ENCODE data around the gene OPN1MW. TPM values are rescaled to one million over a fixed set of nuclear protein-coding genes. Genes with fewer than 3 reads are reported as not detected.
"Not testable (repeated sequence)": the region's sequence is repeated elsewhere in the genome, so short reads cannot be mapped to it uniquely, and the experiment has no call there.

OPN1MW gene
- total RNA-seq, 2 donors from 2014 or later = not detected

- not testable (repeated sequence) for H3K9me3 Mint-ChIP-seq; H3K4me3 ChIP-seq (ENCODE audit: low read length); H3K36me3 Mint-ChIP-seq (ENCODE audit: low read depth); DNase-seq; H3K36me3 ChIP-seq (ENCODE audit: control insufficient read depth, insufficient read depth, low read length); H3K4me3 Mint-ChIP-seq; H3K4me1 Mint-ChIP-seq; H3K27me3 ChIP-seq (ENCODE audit: control insufficient read depth, insufficient read depth, low read length, poor library complexity, severe bottlenecking); H3K27me3 Mint-ChIP-seq (ENCODE audit: insufficient read depth); H3K27ac ChIP-seq (ENCODE audit: low read depth, low read length); H3K27ac Mint-ChIP-seq; H3K9me3 ChIP-seq (ENCODE audit: control insufficient read depth, low read length); H3K9ac ChIP-seq (ENCODE audit: extremely low read depth, low read length, poor library complexity, severe bottlenecking); H3K4me1 ChIP-seq (ENCODE audit: control insufficient read depth, insufficient read depth, low read length)
- WGBS, 2 experiments (ENCODE audit: insufficient coverage in 1 of 2, insufficient read length in 1 of 2) = no CpG with 5 or more reads among the region's 2 CpGs
Measured at GRCh38 chrX:154194316-154194715, 11.9 kb downstream of the OPN1MW start.

GRCh38 chrX:154196466-154196865 is 14.1 kb downstream of the OPN1MW start:
- H3K9me3 ChIP-seq (ENCODE audit: control insufficient read depth, low read length); DNase-seq; H3K4me1 ChIP-seq (ENCODE audit: control insufficient read depth, insufficient read depth, low read length); H3K4me3 Mint-ChIP-seq; H3K4me1 Mint-ChIP-seq; H3K27me3 Mint-ChIP-seq (ENCODE audit: insufficient read depth); H3K9ac ChIP-seq (ENCODE audit: extremely low read depth, low read length, poor library complexity, severe bottlenecking); H3K27me3 ChIP-seq (ENCODE audit: control insufficient read depth, insufficient read depth, low read length, poor library complexity, severe bottlenecking); H3K4me3 ChIP-seq (ENCODE audit: low read length); H3K27ac Mint-ChIP-seq; H3K27ac ChIP-seq (ENCODE audit: low read depth, low read length); H3K9me3 Mint-ChIP-seq; H3K36me3 ChIP-seq (ENCODE audit: control insufficient read depth, insufficient read depth, low read length); H3K36me3 Mint-ChIP-seq (ENCODE audit: low read depth): not testable (repeated sequence)
- WGBS, 2 experiments (ENCODE audit: insufficient coverage in 1 of 2, insufficient read length in 1 of 2) = no CpG with 5 or more reads among the region's 15 CpGs

- H3K36me3 Mint-ChIP-seq (ENCODE audit: low read depth) = not testable (repeated sequence)
- WGBS, 2 experiments (ENCODE audit: insufficient coverage in 1 of 2, insufficient read length in 1 of 2) = no CpG with 5 or more reads among the region's 21 CpGs
Measured at GRCh38 chrX:154209670-154210418, 27.4 kb downstream of the OPN1MW start.

GRCh38 chrX:154211057-154211456 is 28.7 kb downstream of the OPN1MW start:
- H3K27ac Mint-ChIP-seq; H3K4me1 Mint-ChIP-seq; H3K9ac ChIP-seq (ENCODE audit: extremely low read depth, low read length, poor library complexity, severe bottlenecking); H3K27ac ChIP-seq (ENCODE audit: low read depth, low read length); H3K4me3 ChIP-seq (ENCODE audit: low read length); DNase-seq; H3K4me1 ChIP-seq (ENCODE audit: control insufficient read depth, insufficient read depth, low read length); H3K36me3 ChIP-seq (ENCODE audit: control insufficient read depth, insufficient read depth, low read length); H3K9me3 ChIP-seq (ENCODE audit: control insufficient read depth, low read length); H3K9me3 Mint-ChIP-seq; H3K36me3 Mint-ChIP-seq (ENCODE audit: low read depth); H3K4me3 Mint-ChIP-seq; H3K27me3 ChIP-seq (ENCODE audit: control insufficient read depth, insufficient read depth, low read length, poor library complexity, severe bottlenecking); H3K27me3 Mint-ChIP-seq (ENCODE audit: insufficient read depth): not testable (repeated sequence)
- WGBS, 2 experiments (ENCODE audit: insufficient coverage in 1 of 2, insufficient read length in 1 of 2) = 71% methylated on average over 4 of the region's 9 CpGs; no CpG with 5 or more reads in 1 of the 2 experiments

More at GRCh38 chrX:154209670-154210418, 27.4 kb downstream of the OPN1MW start:
- H3K27me3 Mint-ChIP-seq (ENCODE audit: insufficient read depth); H3K4me3 Mint-ChIP-seq; H3K9me3 Mint-ChIP-seq; H3K4me1 Mint-ChIP-seq; H3K27ac Mint-ChIP-seq; H3K4me3 ChIP-seq (ENCODE audit: low read length); DNase-seq; H3K27ac ChIP-seq (ENCODE audit: low read depth, low read length); H3K36me3 ChIP-seq (ENCODE audit: control insufficient read depth, insufficient read depth, low read length); H3K27me3 ChIP-seq (ENCODE audit: control insufficient read depth, insufficient read depth, low read length, poor library complexity, severe bottlenecking); H3K9me3 ChIP-seq (ENCODE audit: control insufficient read depth, low read length); H3K9ac ChIP-seq (ENCODE audit: extremely low read depth, low read length, poor library complexity, severe bottlenecking); H3K4me1 ChIP-seq (ENCODE audit: control insufficient read depth, insufficient read depth, low read length): not testable (repeated sequence)

- H3K9me3 Mint-ChIP-seq = not testable (repeated sequence)
- WGBS, 2 experiments (ENCODE audit: insufficient coverage in 1 of 2, insufficient read length in 1 of 2) = no CpG with 5 or more reads among the region's 10 CpGs
Measured at GRCh38 chrX:154211499-154211898, 29.1 kb downstream of the OPN1MW start.

GRCh38 chrX:154219456-154219855 is 37.1 kb downstream of the OPN1MW start, which contains the start of gene OPN1MW2:
OPN1MW2 (plus strand) TSS chrX:154219756; CDS start chrX:154219816, 60 bp downstream.
- H3K4me3 Mint-ChIP-seq = not testable (repeated sequence)
- WGBS, 2 experiments (ENCODE audit: insufficient coverage in 1 of 2, insufficient read length in 1 of 2) = no CpG with 5 or more reads among the region's 16 CpGs

More at GRCh38 chrX:154211499-154211898, 29.1 kb downstream of the OPN1MW start:
- not testable (repeated sequence) for H3K4me3 ChIP-seq (ENCODE audit: low read length); H3K27me3 ChIP-seq (ENCODE audit: control insufficient read depth, insufficient read depth, low read length, poor library complexity, severe bottlenecking); H3K27ac ChIP-seq (ENCODE audit: low read depth, low read length); H3K27me3 Mint-ChIP-seq (ENCODE audit: insufficient read depth); H3K4me1 Mint-ChIP-seq; H3K4me1 ChIP-seq (ENCODE audit: control insufficient read depth, insufficient read depth, low read length); H3K36me3 Mint-ChIP-seq (ENCODE audit: low read depth); H3K9me3 ChIP-seq (ENCODE audit: control insufficient read depth, low read length); H3K36me3 ChIP-seq (ENCODE audit: control insufficient read depth, insufficient read depth, low read length); H3K27ac Mint-ChIP-seq; H3K4me3 Mint-ChIP-seq; DNase-seq; H3K9ac ChIP-seq (ENCODE audit: extremely low read depth, low read length, poor library complexity, severe bottlenecking)

GRCh38 chrX:154225292-154225691 is 42.9 kb downstream of the OPN1MW start:
- not testable (repeated sequence) for H3K4me3 Mint-ChIP-seq; H3K4me3 ChIP-seq (ENCODE audit: low read length); H3K27me3 Mint-ChIP-seq (ENCODE audit: insufficient read depth); H3K36me3 ChIP-seq (ENCODE audit: control insufficient read depth, insufficient read depth, low read length); H3K9me3 ChIP-seq (ENCODE audit: control insufficient read depth, low read length); H3K4me1 ChIP-seq (ENCODE audit: control insufficient read depth, insufficient read depth, low read length); H3K9me3 Mint-ChIP-seq; H3K27ac ChIP-seq (ENCODE audit: low read depth, low read length); H3K27me3 ChIP-seq (ENCODE audit: control insufficient read depth, insufficient read depth, low read length, poor library complexity, severe bottlenecking); H3K36me3 Mint-ChIP-seq (ENCODE audit: low read depth); DNase-seq; H3K9ac ChIP-seq (ENCODE audit: extremely low read depth, low read length, poor library complexity, severe bottlenecking); H3K4me1 Mint-ChIP-seq; H3K27ac Mint-ChIP-seq
- WGBS, 2 experiments (ENCODE audit: insufficient coverage in 1 of 2, insufficient read length in 1 of 2) = no CpG with 5 or more reads among the region's 6 CpGs

More at GRCh38 chrX:154219456-154219855, 37.1 kb downstream of the OPN1MW start, which contains the start of gene OPN1MW2:
- DNase-seq; H3K4me1 ChIP-seq (ENCODE audit: control insufficient read depth, insufficient read depth, low read length); H3K9me3 Mint-ChIP-seq; H3K9ac ChIP-seq (ENCODE audit: extremely low read depth, low read length, poor library complexity, severe bottlenecking); H3K36me3 ChIP-seq (ENCODE audit: control insufficient read depth, insufficient read depth, low read length); H3K9me3 ChIP-seq (ENCODE audit: control insufficient read depth, low read length); H3K4me1 Mint-ChIP-seq; H3K27me3 ChIP-seq (ENCODE audit: control insufficient read depth, insufficient read depth, low read length, poor library complexity, severe bottlenecking); H3K4me3 ChIP-seq (ENCODE audit: low read length); H3K27me3 Mint-ChIP-seq (ENCODE audit: insufficient read depth); H3K27ac ChIP-seq (ENCODE audit: low read depth, low read length); H3K27ac Mint-ChIP-seq; H3K36me3 Mint-ChIP-seq (ENCODE audit: low read depth): not testable (repeated sequence)
